Bronchial epithelial cell (primary cell): ENCODE measurements around the gene DPM2. TPM values are rescaled to one million over a fixed set of nuclear protein-coding genes. Genes with fewer than 3 reads are reported as not detected.

ENCODE experiments used
- DNase-seq: peaks from one replicate; pipeline ENCODE4 v3.0.0-alpha.2; 2010; ENCODE audit warnings: low read depth
- FAIRE-seq: peaks from 2 replicates; lab custom pipeline; 2011; peaks lifted over from hg19 to GRCh38; lab: Jason Lieb, UNC
- H3K27me3 ChIP-seq: 2 replicates; pipeline ENCODE4 v1.5.1; 2011; ENCODE audit warnings: low read length; ENCODE audit not compliant: control insufficient read depth, insufficient read depth
- H3K36me3 ChIP-seq: 2 replicates; pipeline ENCODE4 v1.5.1; 2011; ENCODE audit warnings: low read length; ENCODE audit not compliant: control insufficient read depth, insufficient read depth
- H3K4me3 ChIP-seq: 2 replicates; pipeline ENCODE4 v1.5.1; 2011; ENCODE audit warnings: mild to moderate bottlenecking, low read depth, low read length, control low read depth
- total RNA-seq: library from RNA; depleted of rRNA; stranded (reverse); fragments of >200 nt; gene quantifications from 2 replicates; pipeline ENCODE4 v1.2.1, GENCODE V29; 2014
- TF ChIP-seq, protein P1 (sequence below): IDR thresholded peaks from 2 replicates; pipeline ENCODE4 v1.5.1; 2011; ENCODE audit warnings: mild to moderate bottlenecking, moderate library complexity, low read length, control low read depth, inconsistent platforms; ENCODE audit not compliant: insufficient read depth, severe bottlenecking

Gene DPM2, protein sequence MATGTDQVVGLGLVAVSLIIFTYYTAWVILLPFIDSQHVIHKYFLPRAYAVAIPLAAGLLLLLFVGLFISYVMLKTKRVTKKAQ
- total RNA-seq, result 11.8 and 17.4 TPM in 2 replicates

DNA sequence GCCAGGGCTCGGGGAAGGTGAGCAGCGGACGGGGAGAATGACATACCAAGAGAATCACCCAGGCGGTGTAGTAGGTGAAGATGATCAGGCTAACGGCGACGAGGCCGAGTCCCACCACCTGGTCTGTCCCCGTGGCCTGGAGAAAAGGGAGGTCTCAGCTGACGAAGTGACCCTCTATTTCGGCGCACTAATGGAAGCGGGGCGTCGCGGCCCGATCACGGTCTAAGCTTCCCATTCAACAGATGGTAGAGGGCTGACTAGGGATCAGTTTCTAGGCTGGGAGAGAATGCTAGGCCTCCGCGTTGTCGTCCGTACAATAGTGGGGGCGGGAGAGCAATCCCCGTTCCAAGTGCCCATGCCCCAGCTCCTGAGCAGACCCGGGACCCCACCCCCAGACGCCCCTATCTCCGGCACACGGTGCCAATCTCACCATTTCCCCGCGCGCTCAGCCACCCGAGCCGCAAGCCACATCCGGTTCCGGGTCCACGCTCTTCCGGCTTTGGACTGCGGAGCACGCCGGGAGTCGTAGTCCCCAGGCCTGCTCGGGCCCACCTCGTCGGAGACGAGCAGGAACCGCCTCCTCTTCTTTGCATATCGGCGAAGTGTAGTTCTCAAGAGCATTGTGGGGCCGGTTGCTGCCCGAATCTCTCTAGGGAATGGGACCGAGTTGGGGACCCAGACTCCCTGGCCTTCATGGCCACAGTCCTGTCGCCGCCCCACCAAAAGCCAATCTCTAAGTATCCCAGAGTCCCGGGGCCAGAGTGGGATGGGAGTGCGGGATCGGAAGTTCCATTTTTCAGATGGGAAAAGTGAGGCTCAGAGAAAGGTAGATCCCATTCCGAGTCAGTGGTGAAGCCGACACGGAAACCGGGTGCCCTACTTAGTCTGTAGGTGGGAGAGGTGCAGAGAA lies at the start of gene DPM2:
Gene DPM2 (minus strand): TSS at position 467 of the 910 bp plus-strand sequence. CDS start 34 bp downstream, at position 433.
- Histone ChIP-seq H3K36me3 (peaks cover 14% of the 10 kb centered on the region), H3K4me3 (peak within 1 kb of the TSS; percentile 71), H3K27me3 (no peaks in the 10 kb centered on the region)
- peak; percentile 68 for DNase-seq
- TF ChIP-seq, protein P1, sequence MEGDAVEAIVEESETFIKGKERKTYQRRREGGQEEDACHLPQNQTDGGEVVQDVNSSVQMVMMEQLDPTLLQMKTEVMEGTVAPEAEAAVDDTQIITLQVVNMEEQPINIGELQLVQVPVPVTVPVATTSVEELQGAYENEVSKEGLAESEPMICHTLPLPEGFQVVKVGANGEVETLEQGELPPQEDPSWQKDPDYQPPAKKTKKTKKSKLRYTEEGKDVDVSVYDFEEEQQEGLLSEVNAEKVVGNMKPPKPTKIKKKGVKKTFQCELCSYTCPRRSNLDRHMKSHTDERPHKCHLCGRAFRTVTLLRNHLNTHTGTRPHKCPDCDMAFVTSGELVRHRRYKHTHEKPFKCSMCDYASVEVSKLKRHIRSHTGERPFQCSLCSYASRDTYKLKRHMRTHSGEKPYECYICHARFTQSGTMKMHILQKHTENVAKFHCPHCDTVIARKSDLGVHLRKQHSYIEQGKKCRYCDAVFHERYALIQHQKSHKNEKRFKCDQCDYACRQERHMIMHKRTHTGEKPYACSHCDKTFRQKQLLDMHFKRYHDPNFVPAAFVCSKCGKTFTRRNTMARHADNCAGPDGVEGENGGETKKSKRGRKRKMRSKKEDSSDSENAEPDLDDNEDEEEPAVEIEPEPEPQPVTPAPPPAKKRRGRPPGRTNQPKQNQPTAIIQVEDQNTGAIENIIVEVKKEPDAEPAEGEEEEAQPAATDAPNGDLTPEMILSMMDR, result no peak
- no peak for FAIRE-seq

DNA sequence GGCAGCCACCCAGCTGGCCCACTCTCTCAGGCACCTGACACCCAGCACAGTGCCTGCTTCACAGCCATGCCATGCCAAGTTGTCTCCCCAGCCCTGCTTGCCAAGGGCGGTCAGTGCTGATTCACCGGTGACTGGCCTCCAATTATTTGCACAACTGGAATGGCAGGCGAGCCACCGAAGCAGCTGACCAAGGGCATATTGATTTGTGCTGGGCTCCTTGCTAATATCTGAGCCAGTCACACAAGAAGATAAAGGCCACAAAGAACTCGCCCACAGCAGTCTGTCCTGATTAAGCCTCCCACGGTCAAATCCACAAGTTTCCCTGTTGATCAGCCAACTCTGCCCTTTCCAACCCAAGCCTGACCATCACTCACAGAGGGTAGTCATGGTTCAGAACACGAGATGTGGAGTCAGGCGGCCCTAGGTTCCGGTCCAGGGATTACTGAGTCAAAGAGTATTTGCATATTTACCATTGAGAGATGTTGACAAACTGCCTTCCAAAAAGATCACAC lies 49.5 kb upstream of the DPM2 start:
- no peak for FAIRE-seq
- H3K27me3 ChIP-seq, result no peaks in the 10 kb centered on the region
- TF ChIP-seq, protein P1, result no peak
- DNase-seq, result peak; percentile 67
- H3K4me3 ChIP-seq, result no peak overlapping the region
- H3K36me3 ChIP-seq, result no peaks in the 10 kb centered on the region

DNA sequence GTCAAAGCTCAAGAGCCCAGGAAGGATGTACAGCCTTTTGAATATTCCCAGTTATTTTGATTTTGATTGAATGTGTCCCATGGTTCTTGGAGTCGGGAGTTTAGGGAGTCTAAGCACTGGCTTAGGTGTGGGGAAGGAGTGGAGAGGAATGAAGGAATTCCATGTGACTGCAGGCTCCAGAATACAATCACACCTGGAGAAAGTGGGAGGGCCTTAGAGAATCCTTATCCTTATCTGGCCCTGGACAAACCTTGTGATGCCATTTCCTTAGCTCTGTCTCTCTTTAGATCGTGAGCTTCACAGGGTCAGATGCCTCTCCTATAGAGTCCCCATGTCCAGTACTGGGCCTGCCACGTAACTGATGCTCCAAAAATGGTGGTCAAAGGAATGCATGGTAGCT lies 47.4 kb upstream of the DPM2 start:
- Histone ChIP-seq H3K27me3 (no peaks in the 10 kb centered on the region), H3K36me3 (no peaks in the 10 kb centered on the region), H3K4me3 (no peak overlapping the region)
- DNase-seq, result no peak
- TF ChIP-seq, protein P1, result no peak
- no peak for FAIRE-seq

DNA sequence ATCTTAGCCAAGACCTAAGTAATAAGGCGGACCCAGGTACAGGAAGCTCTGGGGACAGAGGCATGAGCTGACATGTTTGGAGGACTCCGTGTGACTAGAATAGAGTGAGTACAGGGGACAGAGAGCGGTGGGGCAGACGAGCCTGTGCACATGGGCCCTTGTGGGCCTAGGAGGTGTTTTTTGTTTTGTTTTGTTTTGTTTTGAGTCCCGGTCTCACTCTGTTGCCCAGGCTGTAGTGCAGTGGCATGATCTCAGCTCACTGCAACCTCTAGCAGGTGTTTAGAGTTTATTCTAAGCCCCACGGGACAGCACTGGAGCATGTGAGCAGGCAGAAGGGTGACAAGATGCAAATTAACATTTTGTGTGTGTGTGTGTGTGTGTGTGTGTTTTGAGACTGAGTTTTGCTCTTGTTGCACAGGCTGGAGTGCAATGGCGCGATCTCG lies 46.2 kb upstream of the DPM2 start:
- Histone ChIP-seq H3K4me3 (no peak overlapping the region), H3K27me3 (no peaks in the 10 kb centered on the region), H3K36me3 (no peaks in the 10 kb centered on the region)
- no peak for DNase-seq
- no peak for FAIRE-seq
- TF ChIP-seq, protein P1, result no peak

DNA sequence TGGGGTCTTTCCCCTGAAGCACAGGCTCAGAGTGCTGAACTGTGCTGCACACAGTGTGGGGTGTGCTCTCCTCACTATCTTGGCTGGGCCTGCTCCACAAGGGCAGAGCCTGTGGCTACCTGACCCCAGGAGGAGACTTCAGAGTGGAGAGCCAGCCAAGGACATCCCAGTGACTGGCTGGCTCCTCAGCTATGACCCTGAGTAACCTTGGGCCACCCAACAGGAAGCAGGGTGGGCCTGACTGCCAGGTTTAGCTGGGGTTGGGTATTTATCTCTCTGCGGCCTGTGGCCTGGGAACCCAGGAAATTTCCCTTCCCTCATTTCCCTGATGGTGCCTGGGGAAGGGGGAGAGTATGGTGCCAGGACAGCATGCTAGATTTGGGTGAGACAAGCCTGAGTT lies 45.3 kb upstream of the DPM2 start:
- TF ChIP-seq, protein P1, result no peak
- Histone ChIP-seq H3K27me3 (no peaks in the 10 kb centered on the region), H3K36me3 (no peaks in the 10 kb centered on the region), H3K4me3 (no peak overlapping the region)
- FAIRE-seq (no peak), DNase-seq (no peak)
